SIG-M5 treated with dmso at 0.1 percent for 504 hours (cell line): Measurements from ENCODE around the gene CYTH3.
"Not testable (repeated sequence)": the region's sequence is repeated elsewhere in the genome, so short reads cannot be mapped to it uniquely, and the experiment has no call there.

ENCODE experiments used
- DNase-seq: peaks from one replicate; lab custom pipeline; 2025; ENCODE audit not compliant: unreplicated experiment; lab: John Stamatoyannopoulos, UW

CYTH3 gene

GRCh38 chr7:6154542-6155404 is 117.7 kb downstream of the CYTH3 start:
- no peak for DNase-seq

GRCh38 chr7:6153646-6154541 is 118.5 kb downstream of the CYTH3 start:
- DNase-seq, result no peak

GRCh38 chr7:6151994-6152735 is 120.3 kb downstream of the CYTH3 start:
- DNase-seq, result no peak

GRCh38 chr7:6151527-6151926 is 120.9 kb downstream of the CYTH3 start:
- not testable (repeated sequence) for DNase-seq

- no peak for DNase-seq
These were observed 122.4 kb downstream of the CYTH3 start for GRCh38 chr7:6149996-6150395.

- no peak for DNase-seq
These were observed 123.6 kb downstream of the CYTH3 start for GRCh38 chr7:6148724-6149360.

GRCh38 chr7:6147627-6148026 is 124.8 kb downstream of the CYTH3 start:
- no peak for DNase-seq

GRCh38 chr7:6146666-6147065 is 125.8 kb downstream of the CYTH3 start:
- no peak for DNase-seq

GRCh38 chr7:6143997-6144396 is 128.4 kb downstream of the CYTH3 start:
- DNase-seq, result no peak

GRCh38 chr7:6142871-6143380 is 129.5 kb downstream of the CYTH3 start:
- no peak for DNase-seq

GRCh38 chr7:6139189-6139996 is 133.0 kb downstream of the CYTH3 start:
- DNase-seq, result peak; percentile 43

- no peak for DNase-seq
These were observed 135.9 kb downstream of the CYTH3 start for GRCh38 chr7:6136475-6136874.

- DNase-seq, result no peak
These were observed 139.2 kb downstream of the CYTH3 start for GRCh38 chr7:6133249-6133648.

GRCh38 chr7:6130007-6130587 is 142.3 kb downstream of the CYTH3 start:
- DNase-seq, result no peak

GRCh38 chr7:6128205-6128604 is 144.2 kb downstream of the CYTH3 start:
- no peak for DNase-seq

- DNase-seq, result no peak
These were observed 145.3 kb downstream of the CYTH3 start for GRCh38 chr7:6127110-6127490.

- DNase-seq, result no peak
These were observed 148.6 kb downstream of the CYTH3 start for GRCh38 chr7:6123843-6124242.

GRCh38 chr7:6121141-6121540 is 151.3 kb downstream of the CYTH3 start:
- DNase-seq, result no peak

GRCh38 chr7:6117533-6117932 is 154.9 kb downstream of the CYTH3 start:
- DNase-seq, result no peak
